GM10266 (cell line): ENCODE data around the gene MTX1.

Source experiments
- DNase-seq: peaks from one replicate; pipeline ENCODE4 v3.0.0; 2012; ENCODE audit errors: extremely low spot score
- CTCF ChIP-seq: IDR thresholded peaks from 2 replicates; pipeline ENCODE4 v1.5.1; 2012; ENCODE audit warnings: mild to moderate bottlenecking, low read depth; ENCODE audit not compliant: control insufficient read depth, insufficient read depth; ENCODE audit errors: missing control alignments

MTX1 gene

GRCh38 chr1:155254714-155255242, 46.3 kb downstream of the MTX1 start:
- no peak for TF ChIP-seq CTCF
- peak; percentile 35 for DNase-seq

- no peak for TF ChIP-seq CTCF
- DNase-seq: peak; percentile 92
Measured at GRCh38 chr1:155255243-155256007, 46.9 kb downstream of the MTX1 start, which contains the start of gene ENTREP3. Gene ENTREP3, minus strand, starts transcription at chr1:155255483. Its CDS starts 606 bp downstream, at chr1:155254877.

- TF ChIP-seq CTCF: no peak
Measured at GRCh38 chr1:155256058-155256852, 47.8 kb downstream of the MTX1 start.

GRCh38 chr1:155260276-155260675, 51.8 kb downstream of the MTX1 start:
- TF ChIP-seq CTCF: no peak
- no peak for DNase-seq

More at GRCh38 chr1:155256058-155256852, 47.8 kb downstream of the MTX1 start:
- DNase-seq: no peak

GRCh38 chr1:155261493-155261851, 53.0 kb downstream of the MTX1 start:
- DNase-seq: no peak
- TF ChIP-seq CTCF: no peak

- no peak for TF ChIP-seq CTCF
- DNase-seq: peak; percentile 97
Measured at GRCh38 chr1:155261852-155262673, 53.6 kb downstream of the MTX1 start, which contains the start of gene SCAMP3. Gene SCAMP3, minus strand, starts transcription at chr1:155262360. Its CDS starts 209 bp downstream, at chr1:155262151.
